DMS79 treated with DMSO at 0.1 percent for 48 hours (cell line): ENCODE measurements around the gene CDC23.
"Not testable (repeated sequence)": the region's sequence is repeated elsewhere in the genome, so short reads cannot be mapped to it uniquely, and the experiment has no call there.

Experiments used
- DNase-seq: peaks from one replicate; lab custom pipeline; 2025; lab: John Stamatoyannopoulos, UW

CDC23 gene, protein sequence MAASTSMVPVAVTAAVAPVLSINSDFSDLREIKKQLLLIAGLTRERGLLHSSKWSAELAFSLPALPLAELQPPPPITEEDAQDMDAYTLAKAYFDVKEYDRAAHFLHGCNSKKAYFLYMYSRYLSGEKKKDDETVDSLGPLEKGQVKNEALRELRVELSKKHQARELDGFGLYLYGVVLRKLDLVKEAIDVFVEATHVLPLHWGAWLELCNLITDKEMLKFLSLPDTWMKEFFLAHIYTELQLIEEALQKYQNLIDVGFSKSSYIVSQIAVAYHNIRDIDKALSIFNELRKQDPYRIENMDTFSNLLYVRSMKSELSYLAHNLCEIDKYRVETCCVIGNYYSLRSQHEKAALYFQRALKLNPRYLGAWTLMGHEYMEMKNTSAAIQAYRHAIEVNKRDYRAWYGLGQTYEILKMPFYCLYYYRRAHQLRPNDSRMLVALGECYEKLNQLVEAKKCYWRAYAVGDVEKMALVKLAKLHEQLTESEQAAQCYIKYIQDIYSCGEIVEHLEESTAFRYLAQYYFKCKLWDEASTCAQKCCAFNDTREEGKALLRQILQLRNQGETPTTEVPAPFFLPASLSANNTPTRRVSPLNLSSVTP

DNA sequence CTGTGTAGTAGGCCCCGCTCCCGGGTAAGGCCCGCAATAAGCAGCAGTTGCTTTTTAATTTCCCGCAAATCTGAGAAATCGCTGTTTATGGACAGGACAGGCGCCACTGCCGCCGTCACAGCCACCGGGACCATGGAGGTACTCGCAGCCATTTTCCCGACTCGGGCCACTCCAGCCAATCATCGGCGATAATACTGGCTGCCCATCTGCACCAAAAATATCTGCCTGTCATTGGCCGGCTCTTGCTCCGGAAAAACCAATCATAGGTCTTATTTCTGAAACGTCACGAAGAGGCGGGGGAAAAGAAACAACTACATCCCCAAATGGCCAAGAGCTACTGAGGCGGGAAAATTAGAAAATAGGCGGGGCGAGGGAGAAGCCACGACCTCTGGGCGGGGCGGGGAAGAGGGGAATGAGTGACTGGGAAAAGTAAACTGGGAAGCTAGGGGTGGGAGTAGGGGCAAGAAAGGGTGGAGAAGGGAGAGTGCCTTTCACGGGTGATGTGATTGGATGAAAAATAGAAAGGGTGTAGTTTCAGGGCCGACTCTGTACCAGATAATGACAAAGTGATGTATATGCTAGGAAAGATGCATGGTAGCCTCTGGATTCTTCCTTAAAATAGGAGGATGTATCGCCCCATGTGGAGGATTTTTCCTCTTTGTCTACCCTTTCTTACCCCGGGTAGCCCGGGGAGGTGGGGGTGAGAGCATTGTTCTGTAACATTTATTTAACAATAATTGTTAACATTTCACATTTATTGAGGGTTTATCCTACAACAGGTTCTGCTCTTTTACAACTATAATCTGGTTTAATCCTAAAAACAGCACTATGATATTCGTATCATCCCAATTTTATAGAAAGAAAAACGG is at the start of gene CDC23:
Gene CDC23, minus strand, starts transcription at position 163 of the 869 bp plus-strand sequence. Its CDS starts 11 bp downstream, at position 152.
- peak; percentile 91 for DNase-seq

DNA sequence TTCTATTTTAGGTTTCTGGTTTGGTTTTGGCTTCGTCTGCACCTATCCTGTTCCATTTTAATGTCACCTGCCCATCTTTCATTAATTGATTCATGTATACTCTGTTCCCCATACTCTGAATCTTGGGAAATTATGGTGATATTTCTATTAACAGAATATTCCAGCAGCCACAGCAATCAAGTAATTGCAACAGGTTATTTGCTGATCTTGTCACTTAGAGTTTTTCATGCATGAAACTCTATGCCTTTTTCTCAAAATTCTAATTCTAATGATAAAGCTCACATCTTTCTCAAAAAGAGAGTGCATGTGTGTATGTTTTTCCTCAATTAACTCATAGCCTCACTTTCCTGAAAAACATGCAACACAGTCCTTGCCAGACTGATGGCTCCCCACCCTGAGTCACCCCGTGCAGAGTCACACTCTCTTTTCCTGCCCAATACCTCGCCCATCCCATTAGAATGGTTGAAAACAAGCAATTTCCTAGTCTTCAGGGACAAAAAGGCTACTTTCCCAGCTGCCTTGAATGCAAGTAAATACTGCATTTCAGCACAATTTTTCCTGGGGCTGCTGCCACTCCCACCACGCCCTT is 45.7 kb upstream of the CDC23 start:
- DNase-seq, result no peak

DNA sequence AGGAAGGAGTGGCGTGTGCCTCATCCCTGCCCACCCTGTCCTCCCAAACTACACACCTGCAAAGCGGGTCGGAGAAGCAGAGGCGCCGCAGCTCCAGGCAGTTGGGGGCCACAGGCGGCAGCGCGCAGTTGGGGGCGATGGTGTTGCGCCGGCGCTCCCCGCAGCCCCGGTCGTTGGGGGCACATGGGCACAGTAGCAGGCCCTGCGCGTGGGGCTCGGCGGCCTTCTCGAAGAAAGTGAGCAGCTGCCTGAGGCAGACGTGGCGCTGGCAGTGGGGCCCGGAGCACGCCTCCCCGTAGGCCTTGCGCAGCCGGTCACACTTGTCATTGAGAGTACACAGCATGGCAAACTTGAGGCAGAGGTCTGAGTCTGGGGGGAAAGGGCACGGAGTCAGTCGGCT is 44.5 kb upstream of the CDC23 start:
- DNase-seq, result no peak

DNA sequence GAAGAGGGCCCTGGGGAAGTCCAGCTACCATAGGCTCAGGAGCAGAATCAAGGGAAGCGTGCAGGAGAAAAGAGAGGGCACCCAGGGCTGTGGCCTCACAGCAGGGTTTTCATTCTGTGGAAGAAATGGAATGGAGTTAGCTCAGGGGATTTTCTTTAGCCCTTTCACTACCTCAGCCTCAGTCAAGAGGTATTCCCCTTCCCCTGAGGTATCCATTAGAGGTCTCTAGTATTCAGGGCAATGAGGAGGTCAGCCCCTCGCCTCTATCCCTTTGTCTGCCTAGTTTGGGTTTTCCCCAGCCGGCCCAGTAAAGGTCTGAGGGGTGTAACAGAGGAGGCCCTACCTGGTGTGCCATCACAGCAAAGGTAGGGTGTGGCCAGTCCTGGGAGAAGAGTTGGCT is 39.8 kb upstream of the CDC23 start:
- DNase-seq, result no peak

DNA sequence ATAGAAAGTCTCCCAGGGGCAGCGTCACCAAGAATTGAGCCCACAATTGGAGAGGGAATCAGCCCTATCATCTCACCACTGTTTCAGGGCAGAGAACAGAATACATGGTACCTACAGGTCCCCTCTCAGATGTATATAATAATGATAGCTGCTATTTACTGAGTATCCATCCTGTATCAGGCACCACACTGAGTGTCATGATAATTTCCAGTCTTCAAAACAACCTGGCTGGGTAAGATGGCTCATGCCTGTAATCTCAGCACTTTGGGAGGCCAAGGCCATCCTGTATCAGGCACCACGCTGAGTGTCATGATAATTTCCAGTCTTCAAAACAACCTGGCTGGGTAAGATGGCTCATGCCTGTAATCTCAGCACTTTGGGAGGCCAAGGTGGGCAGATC is 34.7 kb upstream of the CDC23 start:
- DNase-seq, result not testable (repeated sequence)

DNA sequence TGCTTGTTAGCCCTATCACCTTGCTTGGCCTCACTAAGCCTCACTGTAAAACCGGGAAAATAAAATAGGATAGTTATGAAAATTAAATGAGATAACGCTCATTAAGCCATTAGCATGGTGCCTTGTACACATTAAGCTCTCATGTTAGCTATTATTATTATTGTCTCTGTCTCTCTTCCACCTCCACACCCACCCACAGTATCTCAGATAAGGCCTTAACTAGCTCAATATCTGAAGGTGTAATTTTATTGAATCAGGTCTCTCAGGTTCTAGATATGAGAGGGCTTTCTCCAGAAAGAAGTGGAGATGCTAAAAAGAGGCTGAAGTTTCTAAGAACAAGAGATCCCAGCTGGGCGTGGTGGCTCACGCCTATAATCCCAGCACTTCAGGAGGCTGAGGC is 33.7 kb upstream of the CDC23 start:
- DNase-seq, result no peak

DNA sequence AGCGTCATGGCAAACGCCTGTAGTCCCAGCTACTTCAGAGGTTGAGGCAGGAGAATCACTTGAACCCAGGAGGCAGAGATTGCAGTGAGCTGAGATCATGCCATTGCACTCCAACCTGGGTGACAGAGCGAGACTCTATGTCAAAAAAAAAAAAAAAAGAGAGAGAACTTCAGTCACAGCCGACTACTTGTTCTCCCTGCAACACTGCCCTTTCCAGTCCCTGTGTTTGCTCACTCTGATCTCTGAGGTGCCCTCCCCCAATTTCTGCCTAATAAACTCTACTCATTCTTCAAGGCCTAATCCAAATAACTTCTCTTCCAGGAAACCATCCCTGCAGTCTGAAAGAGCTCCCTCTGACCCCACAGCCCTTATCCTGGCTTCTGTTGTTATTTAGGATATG is 33.2 kb upstream of the CDC23 start:
- DNase-seq, result no peak

DNA sequence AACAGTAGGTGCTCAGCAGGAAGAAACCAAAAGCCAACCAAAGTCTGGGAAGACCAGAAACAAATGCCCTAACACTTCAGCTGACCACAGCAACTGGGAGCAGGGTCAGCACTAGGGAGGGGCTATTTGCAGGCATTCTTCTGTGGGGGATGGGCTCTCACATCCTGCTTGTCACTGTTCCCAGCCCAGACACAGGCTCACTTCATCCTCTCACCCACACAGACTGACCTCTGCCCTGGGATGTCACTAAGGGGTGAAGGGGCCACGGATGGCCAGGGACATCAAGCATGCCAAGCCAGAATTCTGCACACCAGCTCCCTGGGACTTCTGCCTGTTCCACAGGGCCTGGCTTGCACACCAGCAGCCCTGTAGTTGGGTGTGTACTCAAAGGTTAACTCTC is 32.6 kb upstream of the CDC23 start:
- DNase-seq, result no peak

DNA sequence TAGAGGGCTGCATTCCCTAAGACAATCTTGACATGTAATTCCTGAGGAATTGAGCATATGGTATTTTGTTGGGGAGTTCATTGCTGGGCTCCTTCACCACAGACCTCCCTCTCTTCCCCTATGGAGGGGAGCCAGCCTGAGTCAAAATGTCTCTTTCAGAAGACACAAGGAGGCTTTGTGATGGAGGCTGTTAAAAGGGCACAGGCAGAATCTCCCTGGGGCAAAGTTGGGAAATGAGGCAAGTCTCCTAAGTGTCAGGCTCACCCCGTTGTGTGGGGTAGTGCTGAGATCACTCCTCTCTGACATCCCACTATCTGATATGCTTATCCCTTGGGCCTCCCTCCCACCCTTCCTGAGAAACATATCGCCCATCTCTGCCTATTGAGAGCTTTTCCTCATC is 30.7 kb upstream of the CDC23 start:
- no peak for DNase-seq

DNA sequence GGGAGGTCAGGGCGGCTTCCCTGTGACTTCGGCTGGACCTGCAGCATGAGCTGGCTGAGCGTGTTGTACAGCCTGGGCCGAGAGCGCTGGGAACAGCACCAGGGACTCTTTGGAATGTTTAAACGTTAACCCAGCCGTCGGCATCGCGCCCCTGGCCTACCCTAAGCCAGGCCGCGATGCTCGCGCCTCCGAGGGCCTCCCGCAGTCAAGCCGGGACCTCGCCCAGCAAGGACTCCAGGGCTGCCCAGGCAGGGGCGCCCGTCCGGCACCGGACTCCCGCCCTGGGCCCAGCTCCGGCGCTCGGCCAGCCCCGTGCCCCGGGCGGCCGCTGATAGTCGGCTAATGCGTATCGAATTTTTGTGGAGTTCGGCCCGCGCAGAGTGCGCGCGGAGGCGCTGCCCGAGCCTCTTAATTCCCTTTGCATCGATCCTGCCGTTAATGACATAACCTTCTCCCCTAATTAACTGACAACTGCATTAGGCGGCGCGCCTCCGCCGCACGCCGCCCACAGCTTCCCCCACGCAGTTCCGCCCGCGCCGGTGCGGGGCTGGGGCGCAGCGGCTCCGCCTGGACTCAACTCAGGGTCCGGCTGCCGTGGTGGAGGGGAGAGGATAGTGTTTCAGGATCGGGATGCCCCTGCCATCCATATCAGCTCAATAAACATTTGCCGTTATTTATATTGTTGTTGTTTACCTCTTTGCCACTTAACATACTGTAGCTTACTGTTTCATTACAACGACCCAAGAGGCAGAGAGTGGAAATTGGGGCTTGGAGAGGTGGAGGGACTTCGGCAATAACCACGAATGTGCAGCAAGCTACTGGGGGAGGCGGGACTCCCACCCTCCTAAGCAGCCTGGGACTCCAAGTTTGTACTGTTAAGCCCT is 28.8 kb upstream of the CDC23 start:
- no peak for DNase-seq

DNA sequence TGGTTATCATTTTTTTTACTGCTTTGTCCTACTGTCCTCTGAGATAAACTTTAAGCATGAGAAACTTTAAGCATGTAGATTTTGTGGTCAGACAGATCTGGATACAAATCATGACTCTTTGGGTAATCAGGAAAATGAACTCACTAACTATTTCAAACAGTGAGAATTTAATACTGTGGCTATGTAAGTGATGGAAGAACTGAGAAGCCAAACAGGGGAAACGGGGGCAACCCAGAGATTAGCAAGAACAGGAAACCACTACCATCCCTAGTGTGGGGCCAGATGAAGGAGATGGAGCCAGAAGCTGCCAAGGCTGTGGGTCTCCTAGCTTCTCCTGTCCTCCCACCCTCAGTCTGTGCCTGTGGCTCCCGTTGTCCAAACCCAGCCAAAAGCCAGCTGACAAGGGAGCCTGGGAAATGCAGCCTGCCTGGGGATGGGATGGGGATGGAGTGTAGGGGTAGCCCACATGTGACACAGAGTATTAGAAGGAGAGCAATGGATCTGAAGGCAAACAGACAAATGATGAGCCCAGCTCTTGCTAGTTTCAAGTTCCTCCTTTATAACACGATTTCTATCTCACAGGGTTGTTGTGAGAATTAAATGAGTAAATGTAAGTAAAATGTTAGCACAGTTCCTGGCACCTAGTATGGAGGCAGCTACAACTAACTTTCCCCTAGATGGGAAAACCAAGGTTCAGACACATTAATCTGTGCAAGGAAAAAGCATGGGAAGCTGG is 27.7 kb upstream of the CDC23 start:
- no peak for DNase-seq

DNA sequence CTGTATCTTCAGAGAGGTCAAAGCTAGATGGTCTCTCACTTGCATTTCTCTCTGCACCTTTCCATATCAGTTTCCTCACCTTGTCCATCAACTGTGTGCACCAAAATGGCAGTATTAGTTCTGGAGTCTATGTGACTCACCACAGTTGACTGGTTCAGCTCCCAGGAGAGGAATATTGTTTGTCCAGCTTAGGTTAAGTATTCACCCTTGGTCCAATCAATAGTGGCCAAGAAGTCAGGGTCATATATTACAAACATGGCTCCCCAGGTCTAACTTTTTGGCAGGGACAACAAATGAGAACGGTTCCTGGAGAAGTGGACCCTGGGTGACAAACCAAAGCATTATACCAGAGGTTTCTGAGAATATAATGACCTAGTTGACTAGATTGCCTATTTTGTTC is 24.9 kb upstream of the CDC23 start:
- no peak for DNase-seq

DNA sequence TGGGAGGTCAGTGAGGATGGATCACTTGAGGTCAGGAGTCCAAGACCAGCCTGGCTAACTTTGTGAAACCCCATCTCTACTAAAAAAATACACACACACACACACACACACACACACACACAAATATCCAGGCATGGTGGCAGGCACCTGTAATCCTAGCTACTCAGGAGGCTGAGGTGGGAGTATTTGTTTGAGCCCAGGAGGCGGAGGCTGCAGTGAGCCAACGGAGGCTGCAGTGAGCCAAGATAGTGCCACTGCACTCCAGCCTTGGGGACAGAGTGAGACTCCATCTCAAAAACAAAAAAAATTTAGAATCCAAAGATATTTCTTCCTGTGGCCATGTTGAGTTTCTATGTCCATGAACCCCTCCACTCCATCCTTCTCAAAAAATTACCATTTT is 21.5 kb upstream of the CDC23 start:
- DNase-seq, result no peak

DNA sequence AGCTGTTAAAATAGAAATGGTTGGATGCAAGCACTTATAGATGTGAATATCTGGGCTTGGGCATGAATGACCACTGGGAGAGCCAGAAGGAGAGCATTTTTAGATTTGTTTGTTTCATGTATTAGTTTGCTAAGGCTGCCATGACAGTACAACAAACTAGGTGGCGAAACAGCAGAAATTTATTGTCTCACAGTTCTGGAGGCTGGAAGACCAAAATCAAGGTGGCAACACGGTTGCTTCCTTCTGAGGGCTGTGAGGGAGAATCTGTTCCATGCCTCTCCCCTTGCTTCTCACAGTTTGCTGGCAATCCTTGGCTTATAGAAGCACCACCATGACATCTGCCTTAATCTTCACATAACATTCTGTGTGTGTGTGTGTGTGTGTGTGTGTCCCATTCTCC is 20.2 kb upstream of the CDC23 start:
- no peak for DNase-seq

DNA sequence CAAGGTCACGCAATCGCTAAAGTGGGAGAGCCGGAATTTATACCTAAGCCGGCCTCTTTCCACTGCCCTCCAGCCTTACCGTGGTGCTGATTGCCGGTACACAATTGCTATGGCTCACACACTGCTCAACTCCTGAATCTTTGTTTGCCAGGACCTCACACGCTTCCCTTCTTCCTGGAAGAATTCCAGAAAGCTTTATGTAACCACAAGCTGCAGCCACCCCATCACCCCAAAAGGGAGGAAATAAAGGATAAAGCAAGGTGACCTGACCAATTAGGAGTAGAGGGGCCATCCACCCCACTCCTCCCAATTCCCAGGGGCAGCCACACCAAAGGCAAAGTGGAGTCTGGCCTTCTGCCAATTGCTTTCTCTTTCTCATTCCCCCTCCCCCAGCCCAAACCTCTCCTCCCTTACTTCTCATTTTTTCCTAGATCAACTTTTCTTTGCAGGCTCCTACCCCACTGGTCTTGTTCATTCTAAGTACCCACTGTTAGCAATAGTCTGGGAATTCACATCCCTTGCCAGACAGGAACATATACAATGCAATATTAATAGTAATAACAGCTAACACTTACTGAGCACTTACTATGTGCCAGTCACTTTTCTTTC is 18.0 kb upstream of the CDC23 start:
- peak; percentile 54 for DNase-seq

DNA sequence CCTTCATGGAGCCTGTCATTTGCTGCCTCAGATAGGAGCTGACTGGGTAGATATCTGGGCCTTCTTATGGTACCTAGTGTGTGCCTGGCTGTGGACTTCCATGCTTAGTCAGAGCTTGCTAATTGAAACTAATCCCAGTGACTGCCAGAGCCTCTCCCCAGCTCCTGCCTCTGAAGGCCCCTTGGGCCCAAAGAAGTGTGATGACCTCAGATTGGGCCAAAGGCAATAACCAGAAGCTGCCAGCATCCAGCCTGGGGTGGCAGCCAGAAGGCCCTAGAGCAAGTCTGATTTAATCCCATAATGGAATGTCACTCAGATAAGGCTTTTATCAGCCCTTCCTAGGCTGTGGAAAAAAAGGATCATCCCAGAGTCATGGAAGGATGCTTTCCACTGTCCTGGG is 17.1 kb upstream of the CDC23 start:
- DNase-seq, result peak; percentile 4

DNA sequence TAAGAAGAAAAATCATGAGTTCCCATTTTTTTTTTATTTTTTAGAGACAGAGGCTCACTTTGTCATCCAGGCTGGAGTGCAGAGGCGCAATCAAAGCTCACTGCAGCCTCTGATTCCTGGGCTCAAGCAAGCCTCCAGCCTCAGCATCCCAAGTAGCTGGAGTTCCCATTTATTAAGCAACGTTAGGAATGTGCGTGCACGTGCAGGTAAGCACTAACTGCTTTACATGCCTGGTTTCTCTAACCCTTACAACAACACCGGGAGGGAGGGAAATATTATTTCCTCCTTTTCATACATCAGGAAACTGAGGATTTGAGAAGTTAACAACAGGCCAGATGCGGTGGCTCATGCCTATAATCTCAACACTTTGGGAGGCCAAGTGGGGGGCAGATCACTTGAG is 16.3 kb upstream of the CDC23 start:
- no peak for DNase-seq

DNA sequence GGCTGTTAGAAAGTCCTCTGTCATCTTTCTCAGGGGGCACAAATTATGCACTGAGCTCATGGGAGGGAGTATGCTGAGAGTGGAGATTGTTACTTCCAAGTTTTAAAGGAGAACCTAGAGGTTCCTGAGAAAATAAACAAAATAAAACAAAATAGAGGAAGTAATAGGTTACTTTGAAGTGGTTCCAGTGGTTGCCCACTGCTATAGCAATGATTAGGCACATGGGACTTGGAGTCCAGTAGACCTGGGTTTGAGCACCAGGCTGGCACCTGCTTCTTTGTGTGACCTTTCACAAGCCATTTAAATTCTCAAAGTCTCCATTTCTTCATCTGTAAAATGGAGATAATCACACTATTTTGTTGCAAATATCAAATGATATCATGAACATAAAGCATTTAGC is 13.8 kb upstream of the CDC23 start:
- DNase-seq, result no peak

DNA sequence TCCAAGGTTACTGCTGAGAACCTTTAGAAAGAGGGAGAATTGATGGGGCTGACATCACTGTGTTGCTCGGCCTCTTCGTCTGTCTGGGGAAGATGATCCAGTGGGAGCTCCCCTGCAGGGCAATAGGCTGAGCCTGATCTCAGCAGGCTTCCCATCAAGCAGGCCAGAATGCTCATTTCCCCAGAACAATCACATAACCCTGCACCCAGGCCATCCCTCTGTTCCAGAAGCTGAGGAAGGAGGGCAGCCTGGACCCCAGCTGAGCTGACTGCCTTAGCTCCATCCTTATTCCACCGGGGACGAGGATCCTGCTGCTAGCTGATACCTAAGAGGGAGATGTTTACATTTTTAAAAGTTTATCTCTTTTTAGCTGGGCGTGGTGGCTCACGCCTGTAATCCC is 11.6 kb upstream of the CDC23 start:
- no peak for DNase-seq

DNA sequence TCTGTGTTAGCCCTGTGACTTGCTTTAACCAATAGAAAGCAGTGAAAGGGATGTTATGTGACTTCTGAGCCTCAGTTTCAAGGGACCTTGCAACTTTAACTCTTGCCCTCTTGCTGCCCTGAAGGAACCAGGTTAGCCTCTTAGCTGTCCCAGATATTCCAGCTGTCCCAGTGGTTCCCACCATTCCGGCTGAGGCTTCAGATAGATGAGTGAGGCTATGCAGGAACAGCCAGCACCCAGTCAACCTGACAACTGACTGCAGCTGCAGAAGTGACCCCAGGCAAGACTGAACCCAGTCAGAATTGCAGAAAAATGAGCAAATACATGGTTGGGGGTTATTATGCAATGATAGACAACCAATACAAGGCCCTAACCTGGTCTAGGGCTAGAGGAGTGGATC is 10.4 kb upstream of the CDC23 start:
- no peak for DNase-seq
